HK-2 (cell line): ENCODE data around the gene RFX4.

Source experiments
- DNase-seq: peaks from one replicate; pipeline ENCODE4 v3.0.0-alpha.2; 2018; ENCODE audit not compliant: unreplicated experiment

The RFX4 gene

GRCh38 chr12:106646472-106646871 lies 63.7 kb downstream of the RFX4 start:
- DNase-seq = no peak

GRCh38 chr12:106647793-106648514 lies 65.2 kb downstream of the RFX4 start:
- no peak for DNase-seq

- no peak for DNase-seq
Measured at GRCh38 chr12:106648736-106649135, 65.9 kb downstream of the RFX4 start.

DNA sequence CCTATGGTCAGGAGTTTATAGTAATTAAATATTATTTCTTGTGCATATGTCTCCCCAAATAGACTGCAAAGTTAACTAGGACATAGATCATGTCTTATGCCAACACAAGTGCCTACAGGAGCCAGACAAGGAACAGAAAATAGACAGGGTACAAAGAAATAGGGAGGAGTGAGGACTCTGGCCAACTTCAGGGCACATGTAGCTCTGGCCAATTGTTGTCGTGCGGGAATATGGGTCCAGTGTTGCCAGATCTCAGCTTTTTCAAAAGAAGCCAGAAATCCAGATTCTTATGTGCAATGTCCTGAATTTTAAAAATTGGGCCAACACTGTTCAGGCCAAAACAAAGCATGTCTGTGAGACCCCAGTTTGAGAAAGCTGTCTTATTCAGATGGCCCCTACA lies 68.7 kb downstream of the RFX4 start:
- DNase-seq = no peak

DNA sequence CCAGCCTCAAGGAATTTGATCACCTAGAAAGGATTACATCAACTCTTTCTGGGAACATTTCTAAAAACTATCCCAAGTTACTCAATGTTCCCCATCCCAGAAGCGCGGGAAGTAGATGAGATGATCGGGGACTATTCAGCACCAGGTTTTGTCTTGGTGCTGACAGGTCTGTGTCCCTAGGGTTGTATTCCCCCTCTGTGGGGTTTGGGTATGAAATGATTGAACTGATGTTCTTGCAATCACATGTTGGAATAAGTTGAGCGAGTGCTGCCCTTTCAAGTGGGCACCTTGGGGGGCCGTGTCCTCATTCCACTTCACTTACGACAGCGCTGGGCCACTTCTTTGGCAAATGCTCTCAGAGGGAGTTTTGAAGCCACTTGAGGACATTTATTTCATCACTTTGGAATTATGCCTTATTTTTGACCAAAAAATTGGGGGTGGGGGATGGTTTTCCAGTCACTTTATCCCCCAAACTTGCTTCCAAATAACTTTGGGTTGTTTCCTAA lies 69.8 kb downstream of the RFX4 start:
- DNase-seq = no peak

- no peak for DNase-seq
Measured at GRCh38 chr12:106655577-106655976, 72.8 kb downstream of the RFX4 start.

DNA sequence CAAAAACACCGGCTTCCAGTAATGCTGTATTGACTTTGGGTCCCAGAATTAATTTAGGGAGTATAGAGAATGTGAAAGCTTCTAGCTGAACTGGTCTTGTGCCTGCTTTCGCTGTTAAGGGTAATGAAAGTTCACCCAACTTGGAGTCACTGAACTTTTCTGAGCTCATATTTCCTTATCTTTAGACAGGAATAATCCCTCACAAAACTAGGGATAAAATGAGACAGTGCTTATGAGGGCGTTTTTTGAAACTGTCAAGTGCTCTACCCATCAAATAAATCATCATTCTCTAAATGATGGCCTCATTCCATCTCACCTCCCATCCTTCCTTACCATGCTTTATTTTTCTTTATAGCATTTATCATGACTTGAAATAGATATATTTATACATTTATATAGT lies 74.7 kb downstream of the RFX4 start:
- no peak for DNase-seq

- DNase-seq = no peak
Measured at GRCh38 chr12:106663385-106663784, 80.6 kb downstream of the RFX4 start.

DNA sequence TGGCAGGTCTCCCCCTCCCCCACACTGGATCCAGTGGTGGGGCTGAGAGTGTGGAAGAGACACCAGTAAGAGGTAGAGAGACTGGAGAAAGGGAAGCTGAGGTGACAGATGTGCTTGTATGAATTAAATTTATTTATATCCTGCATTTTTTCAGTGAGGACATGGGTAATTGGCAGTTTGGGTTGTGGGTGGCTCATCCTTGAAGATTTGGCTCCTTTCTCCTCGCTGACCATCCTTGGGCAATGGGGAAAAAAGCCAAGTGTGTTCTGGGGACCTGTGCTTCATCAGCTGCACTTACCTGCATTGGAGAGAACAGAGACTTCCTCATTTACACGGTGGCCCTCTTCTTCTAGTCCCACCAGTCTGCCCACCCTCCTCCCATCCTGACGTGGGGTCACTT lies 86.4 kb downstream of the RFX4 start:
- no peak for DNase-seq

GRCh38 chr12:106670131-106670530 lies 87.3 kb downstream of the RFX4 start:
- no peak for DNase-seq

DNA sequence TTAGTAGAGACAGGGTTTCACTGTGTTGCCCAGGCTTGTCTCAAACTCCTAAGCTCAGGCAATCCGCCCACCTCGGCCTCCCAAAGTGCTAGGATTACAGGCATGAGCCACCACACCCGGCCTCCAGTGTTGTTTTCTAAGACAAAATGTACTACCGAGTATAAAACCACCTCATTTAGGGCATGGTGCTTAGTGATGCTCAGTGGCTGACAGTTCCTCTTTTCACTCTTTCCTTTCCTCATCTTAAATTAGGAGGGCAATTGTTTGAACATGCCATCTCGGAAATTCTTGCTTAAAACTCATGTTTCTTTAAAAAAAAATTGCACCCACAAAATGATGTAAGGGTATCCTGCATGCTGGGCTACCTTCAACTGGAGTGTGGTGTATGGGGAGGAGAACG lies 89.0 kb downstream of the RFX4 start:
- no peak for DNase-seq

- DNase-seq = no peak
Measured at GRCh38 chr12:106672314-106673025, 89.7 kb downstream of the RFX4 start.

GRCh38 chr12:106673141-106673540 lies 90.3 kb downstream of the RFX4 start:
- no peak for DNase-seq

DNA sequence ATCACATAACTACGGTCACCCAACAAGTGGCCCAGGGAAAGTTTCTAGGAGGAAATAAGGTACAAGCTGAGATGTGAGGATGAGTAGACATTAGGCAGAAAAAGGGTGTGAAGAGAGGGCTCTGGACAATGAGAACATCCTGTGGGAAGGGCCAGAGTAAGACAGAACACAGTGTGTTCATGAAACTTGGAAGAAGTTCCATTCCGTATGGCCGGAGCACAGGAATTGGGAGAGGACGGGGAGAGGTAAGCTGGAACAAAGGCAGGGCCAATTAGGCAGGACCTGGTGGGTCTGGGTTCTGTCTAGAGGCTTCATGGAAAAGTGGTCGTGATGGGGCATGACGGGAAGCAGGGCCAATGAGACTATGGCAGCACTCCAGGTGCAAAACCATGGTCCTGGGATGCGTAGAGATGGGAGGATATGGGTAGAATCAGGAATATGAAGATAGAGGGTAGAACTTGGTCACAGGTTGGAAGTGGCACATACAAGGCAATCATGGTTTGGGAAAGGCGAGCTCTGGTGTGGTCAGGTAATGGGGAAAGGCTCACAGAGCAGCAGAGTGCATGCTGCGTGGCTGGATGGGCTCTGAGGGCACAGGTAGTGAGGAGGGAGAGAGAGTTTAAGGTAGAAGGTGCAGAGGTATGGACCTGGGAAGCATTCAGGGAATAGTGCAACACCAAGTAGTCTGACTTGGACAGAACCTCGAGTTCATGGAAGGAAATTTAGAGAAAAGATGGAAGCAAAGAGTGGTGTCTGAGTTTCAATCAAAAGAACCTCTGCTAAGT lies 93.0 kb downstream of the RFX4 start:
- no peak for DNase-seq

DNA sequence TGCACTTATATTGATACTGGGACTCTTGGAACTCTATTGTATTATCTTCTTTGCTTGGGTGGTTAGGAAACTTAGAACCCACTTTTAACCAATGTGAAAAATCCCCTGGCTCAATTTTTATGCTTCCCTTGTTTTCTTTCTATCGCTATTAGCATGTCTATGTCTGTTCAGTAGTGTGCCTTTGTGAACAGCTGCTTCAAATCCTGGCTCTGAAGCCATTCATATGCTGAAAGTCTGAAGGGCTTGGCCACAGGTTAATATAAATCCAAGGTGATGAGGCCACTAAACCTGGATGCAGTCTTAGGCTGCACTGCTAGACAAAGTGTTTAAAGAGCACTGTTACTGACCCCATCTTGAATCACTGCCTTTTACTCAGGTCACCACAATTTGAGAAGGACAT lies 96.8 kb downstream of the RFX4 start:
- DNase-seq = no peak

- no peak for DNase-seq
Measured at GRCh38 chr12:106680280-106680679, 97.5 kb downstream of the RFX4 start.

GRCh38 chr12:106681210-106681609 lies 98.4 kb downstream of the RFX4 start:
- no peak for DNase-seq

- DNase-seq = no peak
Measured at GRCh38 chr12:106682594-106683234, 99.9 kb downstream of the RFX4 start.

GRCh38 chr12:106684497-106684896 lies 101.7 kb downstream of the RFX4 start:
- no peak for DNase-seq

- DNase-seq = no peak
Measured at GRCh38 chr12:106685381-106685780, 102.6 kb downstream of the RFX4 start.

DNA sequence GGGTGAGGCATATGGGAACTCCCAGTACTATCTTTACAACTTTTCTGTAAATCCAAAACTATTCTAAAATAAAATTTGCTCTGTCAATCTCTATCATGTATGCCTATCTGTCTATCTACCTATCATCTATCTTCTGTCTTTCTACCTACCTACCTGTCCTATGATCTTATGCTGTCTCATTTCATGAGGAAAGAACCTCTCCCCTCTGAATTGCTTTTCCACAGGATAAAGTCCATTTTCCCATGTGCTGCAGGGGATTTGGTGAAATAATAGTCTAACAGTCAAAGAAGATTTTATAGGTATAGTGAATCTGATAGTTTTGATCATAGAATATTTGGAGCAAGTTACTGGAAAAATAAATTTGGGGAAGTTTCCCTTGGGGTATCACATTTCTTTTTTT lies 104.9 kb downstream of the RFX4 start:
- DNase-seq = no peak
